ENCODE results near the gene RNF150. TPM values are rescaled to one million over a fixed set of nuclear protein-coding genes. Genes with fewer than 3 reads are reported as not detected.
A peak's percentile ranks its signal among the peaks of the same experiment; 100 is the strongest.

Gene RNF150
- total and polyA plus RNA-seq, 12 donors, result 4.9 to 88.6 (median 61.3) TPM

DNA sequence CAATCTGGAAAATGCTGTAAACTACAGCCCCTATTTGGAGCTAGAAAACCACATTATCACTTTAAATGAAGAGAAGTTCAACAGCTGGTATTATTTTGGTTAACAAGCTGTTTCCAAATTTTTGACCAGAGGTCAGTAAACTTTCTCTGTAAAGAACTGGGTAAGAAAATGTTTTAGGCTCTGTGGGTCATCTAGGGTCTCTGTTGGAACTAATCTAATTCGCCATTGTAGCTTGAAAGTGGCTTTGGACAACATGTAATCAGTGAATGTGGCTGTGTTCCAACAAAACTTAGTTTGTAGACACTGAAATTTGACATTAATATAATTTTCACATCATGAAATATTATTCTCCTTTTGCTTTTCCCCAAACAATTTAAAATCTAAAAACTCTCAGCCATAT lies 25.8 kb upstream of the RNF150 start:
- H3K27ac ChIP-seq, result no peak overlapping the region
- H3K4me3 ChIP-seq, result no peak overlapping the region
- no peaks in the 10 kb centered on the region for H3K4me1 ChIP-seq (replicated peaks in 1 of 2)
- 61 to 79% (median 69%) methylated on average over 1 of the region's 1 CpG for WGBS, 4 donors
- intact Hi-C loops (cut with DNase I), result no loop called here
- no peaks in the 10 kb centered on the region for H3K9me3 ChIP-seq (replicated peaks in 1 of 3)
- DNase-seq, result no peak
- H3K36me3 ChIP-seq (replicated peaks in 1 of 2), result no peaks in the 10 kb centered on the region
- TF ChIP-seq, protein P1, sequence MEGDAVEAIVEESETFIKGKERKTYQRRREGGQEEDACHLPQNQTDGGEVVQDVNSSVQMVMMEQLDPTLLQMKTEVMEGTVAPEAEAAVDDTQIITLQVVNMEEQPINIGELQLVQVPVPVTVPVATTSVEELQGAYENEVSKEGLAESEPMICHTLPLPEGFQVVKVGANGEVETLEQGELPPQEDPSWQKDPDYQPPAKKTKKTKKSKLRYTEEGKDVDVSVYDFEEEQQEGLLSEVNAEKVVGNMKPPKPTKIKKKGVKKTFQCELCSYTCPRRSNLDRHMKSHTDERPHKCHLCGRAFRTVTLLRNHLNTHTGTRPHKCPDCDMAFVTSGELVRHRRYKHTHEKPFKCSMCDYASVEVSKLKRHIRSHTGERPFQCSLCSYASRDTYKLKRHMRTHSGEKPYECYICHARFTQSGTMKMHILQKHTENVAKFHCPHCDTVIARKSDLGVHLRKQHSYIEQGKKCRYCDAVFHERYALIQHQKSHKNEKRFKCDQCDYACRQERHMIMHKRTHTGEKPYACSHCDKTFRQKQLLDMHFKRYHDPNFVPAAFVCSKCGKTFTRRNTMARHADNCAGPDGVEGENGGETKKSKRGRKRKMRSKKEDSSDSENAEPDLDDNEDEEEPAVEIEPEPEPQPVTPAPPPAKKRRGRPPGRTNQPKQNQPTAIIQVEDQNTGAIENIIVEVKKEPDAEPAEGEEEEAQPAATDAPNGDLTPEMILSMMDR (IDR thresholded peaks at IDR 0.05), result no peak
- TF ChIP-seq POLR2A (IDR thresholded peaks at IDR 0.05), result no peak
- H3K27me3 ChIP-seq, result no peaks in the 10 kb centered on the region

DNA sequence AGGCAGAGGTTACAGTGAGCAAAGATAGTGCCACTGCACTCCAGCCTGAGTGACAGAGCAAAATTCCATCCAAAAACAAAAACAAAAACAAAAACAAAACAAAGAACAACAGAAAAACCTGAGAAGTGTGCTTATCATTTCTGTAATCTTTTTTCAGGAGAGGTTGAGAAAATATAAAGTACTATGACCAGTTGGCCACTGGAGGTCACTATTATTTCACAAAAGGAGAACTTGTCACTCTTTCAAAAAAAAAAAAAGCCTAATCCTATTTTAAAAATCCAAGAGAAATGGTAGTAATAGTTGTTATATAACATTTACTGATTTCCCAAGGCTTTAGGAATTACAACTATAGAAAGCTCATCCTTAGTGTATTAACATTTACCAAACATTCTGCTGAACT lies 24.9 kb upstream of the RNF150 start:
- H3K36me3 ChIP-seq (replicated peaks in 1 of 2), result no peaks in the 10 kb centered on the region
- H3K9me3 ChIP-seq (replicated peaks in 1 of 3), result no peaks in the 10 kb centered on the region
- no peak for DNase-seq
- TF ChIP-seq POLR2A (IDR thresholded peaks at IDR 0.05), result no peak
- TF ChIP-seq, protein P1 (IDR thresholded peaks at IDR 0.05), result peak; percentile 33 to 68 (median 58)
- H3K4me3 ChIP-seq, result no peak overlapping the region
- intact Hi-C loops (cut with DNase I), result no loop called here
- H3K27me3 ChIP-seq, result no peaks in the 10 kb centered on the region
- H3K4me1 ChIP-seq (replicated peaks in 1 of 2), result peaks cover 0 to 3% of the 10 kb centered on the region in 2 donors
- H3K27ac ChIP-seq, result no peak overlapping the region

DNA sequence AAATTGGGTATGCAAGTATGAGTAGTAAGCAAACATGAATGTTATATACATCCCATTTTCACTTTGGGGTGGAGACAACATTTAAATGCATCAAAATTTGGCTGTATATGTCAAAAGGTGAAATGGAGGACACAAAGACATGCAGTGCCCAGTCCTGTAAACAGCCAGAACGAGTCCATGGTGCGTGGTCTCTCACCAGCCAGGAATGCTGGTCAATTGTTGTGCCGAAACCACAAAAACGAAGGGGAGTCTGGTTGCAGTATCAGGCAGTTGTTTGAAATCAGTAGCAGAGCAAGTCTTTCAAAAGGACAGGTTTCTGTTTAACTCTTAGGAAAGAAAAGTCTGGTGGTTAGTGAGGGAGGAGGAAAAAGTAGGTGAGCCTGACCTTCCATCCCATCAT lies 22.3 kb upstream of the RNF150 start:
- Histone ChIP-seq H3K4me1 (replicated peaks in 1 of 2) (peaks cover 0 to 3% of the 10 kb centered on the region in 2 donors), H3K36me3 (replicated peaks in 1 of 2) (no peaks in the 10 kb centered on the region), H3K9me3 (replicated peaks in 1 of 3) (no peaks in the 10 kb centered on the region), H3K27me3 (no peaks in the 10 kb centered on the region), H3K4me3 (no peak overlapping the region), H3K27ac (no peak overlapping the region)
- no peak for DNase-seq
- TF ChIP-seq, protein P1 (IDR thresholded peaks at IDR 0.05), result no peak
- no peak for TF ChIP-seq POLR2A (IDR thresholded peaks at IDR 0.05)
- WGBS, 4 donors, result 86 to 93% (median 90%) methylated on average over 4 of the region's 4 CpGs
- intact Hi-C loops (cut with DNase I), result no loop called here

DNA sequence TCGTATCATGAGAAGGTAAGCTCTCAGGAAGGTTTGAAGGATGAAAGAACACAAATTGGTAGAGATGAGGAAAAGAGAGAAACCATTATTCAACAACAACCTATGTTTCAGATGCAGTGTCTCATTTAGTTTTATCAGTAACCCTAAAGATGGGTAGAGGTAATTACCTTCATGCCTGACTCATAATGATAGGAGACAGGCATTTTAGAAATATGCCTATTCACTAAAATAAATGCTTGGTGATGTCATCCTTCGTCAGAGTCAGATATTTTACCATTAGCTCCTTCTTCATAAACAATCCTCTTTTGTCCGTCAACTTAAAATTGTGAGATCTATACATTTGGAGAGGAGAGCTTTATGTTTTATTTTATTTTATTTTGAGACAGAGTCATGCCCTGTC lies 21.5 kb upstream of the RNF150 start:
- Histone ChIP-seq H3K4me1 (replicated peaks in 1 of 2) (peaks cover 0 to 3% of the 10 kb centered on the region in 2 donors), H3K27ac (no peak overlapping the region), H3K36me3 (replicated peaks in 1 of 2) (no peaks in the 10 kb centered on the region), H3K9me3 (replicated peaks in 1 of 3) (no peaks in the 10 kb centered on the region), H3K4me3 (no peak overlapping the region), H3K27me3 (no peaks in the 10 kb centered on the region)
- no peak for TF ChIP-seq POLR2A (IDR thresholded peaks at IDR 0.05)
- TF ChIP-seq, protein P1 (IDR thresholded peaks at IDR 0.05), result no peak
- DNase-seq, result no peak
- intact Hi-C loops (cut with DNase I), result no loop called here
- WGBS, 4 donors, result 84 to 88% (median 86%) methylated on average over 3 of the region's 3 CpGs

Measured in adrenal gland (tissue), 12 donors.